ENCODE measurements around the gene ALDH7A1. TPM values are rescaled to one million over a fixed set of nuclear protein-coding genes. Genes with fewer than 3 reads are reported as not detected.

Gene ALDH7A1
- total RNA-seq, 3 donors from 2014 or later: 39.4 to 46.1 (median 41.6) TPM

DNA sequence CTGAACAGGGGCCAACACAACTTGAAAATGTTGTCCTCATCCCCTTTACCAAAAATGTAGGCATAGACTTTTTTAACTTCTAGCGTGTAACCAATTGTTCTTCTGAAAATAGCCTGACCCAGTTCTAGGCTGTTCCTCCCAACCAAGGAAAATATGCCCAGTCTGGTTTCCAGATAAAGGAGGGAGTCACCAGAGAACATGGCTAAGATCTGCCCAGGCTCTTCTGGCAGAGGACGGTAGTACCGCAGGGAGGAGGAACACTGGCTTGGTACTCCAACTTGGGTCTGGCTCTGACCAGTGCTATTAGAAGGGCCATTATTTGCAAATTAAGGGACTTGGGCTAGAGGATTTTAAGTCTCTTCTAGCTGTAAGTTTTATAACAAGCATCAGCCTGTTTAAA lies 108.7 kb downstream of the ALDH7A1 start:
- Histone ChIP-seq H3K4me1 (ENCODE audit: low read depth) (no peaks in the 10 kb centered on the region), H3K4me3 (no peak overlapping the region), H3K36me3 (ENCODE audit: low read depth) (peaks cover 6% of the 10 kb centered on the region), H3K9me3 (no peaks in the 10 kb centered on the region)
- no peak for ATAC-seq
- intact Hi-C loops (cut with DNase I, micrococcal nuclease): no loop called here
- TF ChIP-seq, protein P1, sequence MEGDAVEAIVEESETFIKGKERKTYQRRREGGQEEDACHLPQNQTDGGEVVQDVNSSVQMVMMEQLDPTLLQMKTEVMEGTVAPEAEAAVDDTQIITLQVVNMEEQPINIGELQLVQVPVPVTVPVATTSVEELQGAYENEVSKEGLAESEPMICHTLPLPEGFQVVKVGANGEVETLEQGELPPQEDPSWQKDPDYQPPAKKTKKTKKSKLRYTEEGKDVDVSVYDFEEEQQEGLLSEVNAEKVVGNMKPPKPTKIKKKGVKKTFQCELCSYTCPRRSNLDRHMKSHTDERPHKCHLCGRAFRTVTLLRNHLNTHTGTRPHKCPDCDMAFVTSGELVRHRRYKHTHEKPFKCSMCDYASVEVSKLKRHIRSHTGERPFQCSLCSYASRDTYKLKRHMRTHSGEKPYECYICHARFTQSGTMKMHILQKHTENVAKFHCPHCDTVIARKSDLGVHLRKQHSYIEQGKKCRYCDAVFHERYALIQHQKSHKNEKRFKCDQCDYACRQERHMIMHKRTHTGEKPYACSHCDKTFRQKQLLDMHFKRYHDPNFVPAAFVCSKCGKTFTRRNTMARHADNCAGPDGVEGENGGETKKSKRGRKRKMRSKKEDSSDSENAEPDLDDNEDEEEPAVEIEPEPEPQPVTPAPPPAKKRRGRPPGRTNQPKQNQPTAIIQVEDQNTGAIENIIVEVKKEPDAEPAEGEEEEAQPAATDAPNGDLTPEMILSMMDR (IDR thresholded peaks at IDR 0.05): no peak
- no peak for DNase-seq

DNA sequence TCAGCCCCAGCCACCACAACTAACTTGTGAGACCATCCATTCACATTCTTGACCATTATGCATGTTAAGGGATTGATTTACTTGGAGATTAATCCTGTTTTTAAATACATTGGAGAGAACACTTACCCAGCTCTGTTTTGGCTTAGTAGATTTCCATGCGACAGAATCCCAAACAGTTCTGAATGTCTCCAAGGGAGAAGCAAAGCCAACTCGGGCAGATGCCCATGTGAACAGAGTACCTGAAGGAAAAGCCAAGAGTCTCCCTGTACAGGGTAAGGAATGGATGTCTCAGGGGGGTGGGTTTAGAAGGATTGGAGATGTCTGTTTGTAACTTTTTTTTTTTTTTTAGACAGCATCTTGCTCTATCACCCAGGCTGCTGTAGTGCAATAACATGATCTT lies 110.8 kb downstream of the ALDH7A1 start:
- DNase-seq (no peak), ATAC-seq (no peak)
- intact Hi-C loops (cut with DNase I, micrococcal nuclease): no loop called here
- TF ChIP-seq, protein P1 (IDR thresholded peaks at IDR 0.05): no peak
- Histone ChIP-seq H3K36me3 (ENCODE audit: low read depth) (peaks cover 6% of the 10 kb centered on the region), H3K9me3 (no peaks in the 10 kb centered on the region), H3K4me1 (ENCODE audit: low read depth) (no peaks in the 10 kb centered on the region), H3K4me3 (no peak overlapping the region)

DNA sequence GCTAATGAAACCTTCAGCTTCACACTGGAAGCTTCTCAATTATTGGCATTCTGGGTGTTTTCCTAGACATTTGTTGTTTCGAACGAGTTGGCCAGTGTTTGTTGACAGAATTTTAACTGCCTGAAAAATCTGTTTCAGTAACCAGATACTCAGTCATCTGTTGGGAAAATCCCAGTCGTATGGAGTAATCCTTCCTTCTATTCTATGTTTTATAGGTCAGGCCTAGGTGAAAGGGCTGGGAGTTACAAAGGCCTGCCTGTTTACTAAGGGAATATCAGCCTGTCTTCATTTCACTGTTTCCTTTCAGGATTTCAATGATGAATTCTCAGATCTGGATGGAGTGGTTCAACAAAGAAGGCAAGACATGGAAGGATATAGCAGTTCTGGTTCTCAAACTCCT lies 111.9 kb downstream of the ALDH7A1 start:
- Histone ChIP-seq H3K4me1 (ENCODE audit: low read depth) (no peaks in the 10 kb centered on the region), H3K4me3 (no peak overlapping the region), H3K36me3 (ENCODE audit: low read depth) (peaks cover 10% of the 10 kb centered on the region), H3K9me3 (no peaks in the 10 kb centered on the region)
- intact Hi-C loops (cut with DNase I, micrococcal nuclease): no loop called here
- ATAC-seq (peak; percentile 27), DNase-seq (no peak)
- TF ChIP-seq, protein P1 (IDR thresholded peaks at IDR 0.05): no peak

DNA sequence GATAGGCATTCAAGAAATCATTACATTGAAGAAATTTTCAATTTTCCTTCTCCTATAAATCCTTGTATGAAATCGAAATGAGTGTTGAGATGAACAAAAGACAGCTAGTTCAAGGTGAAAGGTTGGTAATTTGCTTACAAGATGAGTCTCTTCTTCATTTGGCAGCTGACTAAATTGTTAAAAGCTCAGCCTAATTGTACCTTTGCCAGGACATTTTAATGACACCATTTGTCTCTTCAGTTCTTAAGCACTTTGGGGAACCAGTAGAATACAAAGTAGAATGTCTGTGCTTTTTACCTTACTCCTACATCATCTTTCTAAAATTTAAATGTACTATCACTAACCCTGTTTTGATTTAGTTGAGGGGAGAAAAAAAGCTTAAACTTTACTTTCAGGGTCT lies 112.4 kb downstream of the ALDH7A1 start:
- H3K4me1 ChIP-seq (ENCODE audit: low read depth): no peaks in the 10 kb centered on the region
- no peak for DNase-seq
- ATAC-seq: no peak
- H3K4me3 ChIP-seq: no peak overlapping the region
- H3K36me3 ChIP-seq (ENCODE audit: low read depth): peaks cover 11% of the 10 kb centered on the region
- intact Hi-C loops (cut with DNase I, micrococcal nuclease): no loop called here
- TF ChIP-seq, protein P1 (IDR thresholded peaks at IDR 0.05): no peak
- H3K9me3 ChIP-seq: no peaks in the 10 kb centered on the region

DNA sequence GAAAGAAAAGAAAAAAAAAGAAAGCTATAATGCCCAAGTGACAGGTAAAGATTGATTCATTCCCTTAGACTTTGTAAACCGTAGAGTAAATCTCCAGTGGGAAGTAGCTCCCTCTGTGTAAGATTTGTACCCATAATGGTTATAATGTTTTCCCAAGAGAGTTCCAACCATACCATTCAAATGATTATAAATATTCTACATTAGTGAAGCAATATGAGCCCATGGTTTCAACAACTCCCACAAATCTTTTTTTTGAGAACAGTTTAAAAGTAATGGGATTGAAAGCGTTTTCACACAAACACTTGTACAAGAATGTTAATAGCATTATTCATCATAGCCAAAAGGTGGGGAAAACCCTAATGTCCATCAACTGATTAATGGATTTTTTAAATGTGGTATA lies 113.8 kb downstream of the ALDH7A1 start:
- no peak overlapping the region for H3K4me3 ChIP-seq
- H3K4me1 ChIP-seq (ENCODE audit: low read depth): no peaks in the 10 kb centered on the region
- intact Hi-C loops (cut with DNase I, micrococcal nuclease): no loop called here
- no peak for ATAC-seq
- TF ChIP-seq, protein P1 (IDR thresholded peaks at IDR 0.05): no peak
- no peak for DNase-seq
- H3K36me3 ChIP-seq (ENCODE audit: low read depth): peaks cover 6% of the 10 kb centered on the region
- no peaks in the 10 kb centered on the region for H3K9me3 ChIP-seq

Other genes with a start within 250 kb of the ALDH7A1 start
- gene GRAMD2B, start 171.8 kb downstream of the ALDH7A1 start, total RNA-seq: 10 to 100 TPM; 44.8 to 83.3 (median 55.6) TPM
- 10 to 100 TPM; 30.8 to 43.3 (median 34.0) TPM for gene PHAX, start 5.7 kb upstream of the ALDH7A1 start, total RNA-seq
- 10 to 100 TPM; 14.1 to 81.8 (median 30.6) TPM for gene LMNB1, start 181.9 kb upstream of the ALDH7A1 start, total RNA-seq

Data from mucosa of descending colon (tissue), 3 donors.